NCI-H2196 treated with DMSO at 0.1 percent for 48 hours (cell line): ENCODE data around the gene SLC44A2.
"Not testable (repeated sequence)": the region's sequence is repeated elsewhere in the genome, so short reads cannot be mapped to it uniquely, and the experiment has no call there.

Source experiments
- DNase-seq: peaks from one replicate; lab custom pipeline; 2025; ENCODE audit not compliant: unreplicated experiment; lab: John Stamatoyannopoulos, UW

The SLC44A2 gene

GRCh38 chr19:10648360-10648759 is 23.0 kb downstream of the SLC44A2 start:
- no peak for DNase-seq

DNA sequence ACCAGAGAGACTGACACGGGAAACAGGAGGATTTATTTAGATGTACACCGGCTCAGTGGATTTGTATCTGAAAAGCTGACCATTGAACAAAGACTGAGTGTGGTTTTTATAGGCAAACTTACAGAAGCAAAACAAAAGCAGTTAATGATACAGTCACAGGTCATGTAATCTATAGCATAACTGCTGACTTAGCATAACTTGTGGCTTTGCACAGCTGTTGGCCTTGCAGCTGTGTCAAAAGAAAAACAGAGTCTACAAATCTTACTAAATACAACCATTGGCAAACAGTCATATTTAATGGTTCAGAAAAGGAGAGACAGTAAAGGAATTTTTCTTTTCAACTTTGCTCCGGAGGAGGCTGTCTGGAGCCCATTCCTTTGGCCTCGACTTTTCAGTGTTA is 26.5 kb downstream of the SLC44A2 start:
- no peak for DNase-seq

DNA sequence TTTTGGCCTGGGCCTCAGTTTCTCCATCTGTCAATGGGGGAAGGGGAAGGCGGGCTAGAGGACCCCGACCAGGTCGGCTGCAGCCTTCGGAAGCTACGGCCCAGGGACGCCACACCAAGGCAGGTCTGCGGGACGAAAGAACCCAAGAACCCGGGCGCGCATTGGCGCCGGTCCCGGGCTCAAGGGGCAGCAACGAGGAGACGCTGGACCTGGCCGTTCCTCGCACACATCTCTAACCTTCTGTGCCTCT is 28.1 kb downstream of the SLC44A2 start:
- DNase-seq: no peak

GRCh38 chr19:10653732-10654609 is 28.6 kb downstream of the SLC44A2 start, which contains the start of gene ILF3:
TSS of gene ILF3 (plus strand) at chr19:10654346. CDS start at chr19:10670606, 16,260 bp downstream.
- DNase-seq: peak; percentile 100

GRCh38 chr19:10654610-10655456 is 29.5 kb downstream of the SLC44A2 start:
- DNase-seq: no peak

DNA sequence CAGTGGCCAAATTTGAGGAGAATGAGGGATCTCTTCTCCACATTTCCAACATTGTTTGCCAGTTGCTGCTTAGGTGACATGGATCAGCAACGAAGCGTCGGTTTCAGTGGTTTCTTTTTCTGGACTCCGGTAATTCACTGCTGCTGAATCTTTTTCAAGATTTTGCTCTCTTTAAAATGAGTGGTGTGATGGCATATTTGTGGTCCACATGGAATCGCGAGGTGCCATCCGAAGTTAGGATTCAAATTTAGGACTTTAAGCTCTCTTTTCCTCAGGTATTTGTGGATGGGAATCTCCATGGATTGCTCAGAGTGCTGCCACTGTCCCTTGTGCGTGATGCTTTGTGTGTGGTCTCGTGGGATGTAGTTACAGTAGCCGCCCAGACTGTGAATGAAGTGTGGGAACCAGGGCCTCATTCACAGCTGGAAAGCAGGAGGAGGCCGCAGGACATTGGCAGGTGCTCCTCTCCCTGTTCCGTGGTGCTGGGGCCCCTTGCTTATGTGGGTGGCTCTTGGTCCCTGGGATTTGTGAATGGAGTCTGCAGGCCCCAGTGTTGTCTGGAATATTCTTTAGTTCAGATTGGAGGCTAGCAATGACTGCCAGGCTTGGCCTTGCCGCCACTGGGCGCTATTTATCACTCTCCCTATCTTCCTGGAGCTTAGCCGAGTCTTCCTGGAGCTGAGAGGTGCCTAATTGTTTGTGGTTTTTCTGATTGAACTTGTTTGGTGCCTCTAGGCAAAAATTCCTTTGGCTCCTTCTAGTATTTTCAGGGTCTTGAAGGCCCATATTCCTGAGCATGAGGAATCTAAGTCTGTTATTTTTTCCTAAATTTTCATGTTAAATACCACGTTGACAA is 30.3 kb downstream of the SLC44A2 start:
- no peak for DNase-seq

GRCh38 chr19:10660346-10660745 is 35.0 kb downstream of the SLC44A2 start:
- DNase-seq: no peak

DNA sequence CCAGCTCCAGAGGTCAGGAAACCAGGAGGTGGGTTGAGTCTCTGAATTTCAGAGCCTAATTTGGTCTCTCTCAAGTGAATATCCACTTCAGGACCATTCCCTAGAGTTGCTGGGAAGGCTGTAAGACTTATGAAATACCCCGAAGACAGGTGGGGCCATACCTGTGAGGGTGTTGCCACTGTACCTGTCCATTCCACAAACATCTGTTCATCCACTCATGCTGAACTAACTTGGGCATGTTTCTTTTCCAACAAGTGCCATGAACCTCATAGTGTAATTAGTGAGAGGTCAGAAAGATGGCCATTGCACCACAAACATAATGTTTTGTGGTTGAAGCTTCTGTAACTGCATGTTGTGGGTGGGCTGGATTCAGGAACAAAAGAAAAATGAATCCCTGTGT is 36.6 kb downstream of the SLC44A2 start:
- DNase-seq: no peak

DNA sequence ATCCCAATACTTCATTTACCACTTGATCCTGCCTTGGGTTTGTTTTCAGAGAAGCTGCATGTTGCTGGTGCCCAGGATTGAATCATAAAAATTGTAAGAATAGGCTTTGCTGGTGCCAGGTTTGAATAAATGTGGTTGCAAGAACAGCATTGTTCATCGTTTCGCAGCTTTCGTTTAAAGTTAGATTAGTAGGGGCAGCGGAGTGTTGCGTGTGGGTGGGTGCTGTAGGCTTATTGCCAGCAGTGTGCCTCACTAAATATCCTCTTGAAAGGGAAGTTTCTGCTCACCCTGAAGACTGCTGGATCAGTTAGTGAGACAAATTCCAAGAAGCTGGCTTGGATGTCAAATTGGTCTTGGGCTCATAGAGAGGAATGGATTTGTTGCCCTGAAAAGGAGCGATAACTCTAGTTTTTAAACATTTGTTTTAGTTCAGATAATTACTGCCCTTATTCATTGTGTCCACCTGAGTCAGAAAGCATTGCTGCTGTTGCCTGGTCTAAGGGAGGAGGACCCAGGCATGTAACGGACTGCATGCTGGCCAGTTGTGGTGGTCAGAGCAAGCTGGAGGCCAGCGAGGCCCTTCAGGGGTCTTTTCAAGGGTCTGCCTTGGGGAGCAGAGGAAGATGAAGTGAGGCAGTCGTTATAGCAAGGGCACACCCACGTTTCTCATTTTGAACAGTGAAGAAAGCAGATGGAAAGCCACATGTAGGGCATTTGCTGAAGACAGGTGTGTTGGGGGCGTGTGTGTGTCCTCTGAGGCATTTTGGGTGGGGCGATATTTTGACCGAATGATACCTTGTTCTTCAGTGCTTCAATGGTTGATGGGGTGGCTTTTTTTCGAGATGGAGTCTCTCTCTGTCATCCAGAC is 37.3 kb downstream of the SLC44A2 start:
- no peak for DNase-seq

DNA sequence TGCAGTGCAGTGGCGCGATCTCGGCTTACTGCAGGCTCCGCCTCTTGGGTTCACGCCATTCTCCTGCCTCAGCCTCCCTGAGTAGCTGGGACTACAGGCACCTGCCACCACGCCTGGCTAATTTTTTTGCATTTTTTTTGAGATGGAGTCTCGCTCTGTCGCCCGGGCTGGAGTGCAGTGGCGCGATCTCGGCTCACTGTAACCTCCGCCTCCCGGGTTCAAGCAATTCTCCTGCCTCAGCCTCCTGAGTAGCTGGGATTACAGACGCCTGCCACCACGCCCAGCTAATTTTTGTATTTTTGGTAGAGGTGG is 37.9 kb downstream of the SLC44A2 start:
- not testable (repeated sequence) for DNase-seq

DNA sequence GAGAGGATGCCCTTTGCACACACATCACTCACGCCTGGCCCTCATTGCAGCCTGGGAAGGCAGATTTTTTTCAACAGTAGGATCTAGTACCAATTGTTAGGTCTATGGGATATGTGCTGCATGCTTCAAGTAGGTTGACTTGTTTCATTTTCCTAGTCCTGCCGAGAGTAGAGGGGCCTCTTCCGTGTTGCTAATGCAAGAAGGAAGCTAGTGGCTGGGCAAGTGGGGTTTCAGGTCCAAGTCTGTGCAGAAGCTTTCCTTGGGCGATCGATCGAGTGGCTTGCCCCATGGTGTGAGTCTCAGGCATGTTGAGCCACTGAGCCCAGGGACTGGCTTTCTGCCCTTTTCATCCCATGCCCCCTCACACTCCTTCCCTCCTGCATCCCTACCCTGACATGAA is 42.5 kb downstream of the SLC44A2 start:
- DNase-seq: no peak

DNA sequence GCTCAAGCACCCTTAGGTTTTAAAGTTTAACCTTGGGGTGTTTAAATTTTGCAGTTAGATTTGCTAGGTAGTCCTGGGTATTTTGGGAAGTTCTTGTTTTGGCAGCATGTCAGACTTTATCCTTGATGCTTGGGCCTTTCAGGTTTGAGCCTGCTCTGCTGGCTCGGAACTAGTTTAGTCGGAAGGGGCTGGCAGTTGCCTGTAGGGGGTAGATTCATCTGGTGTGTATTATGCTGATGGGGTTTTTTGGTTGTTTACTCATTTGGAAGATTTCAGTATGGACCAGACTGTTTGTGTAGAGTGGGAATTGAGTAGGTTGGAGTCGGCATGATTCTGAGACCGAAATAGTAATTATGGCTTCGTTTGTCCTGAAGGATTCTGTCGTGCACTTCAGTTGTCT is 43.9 kb downstream of the SLC44A2 start:
- DNase-seq: no peak

DNA sequence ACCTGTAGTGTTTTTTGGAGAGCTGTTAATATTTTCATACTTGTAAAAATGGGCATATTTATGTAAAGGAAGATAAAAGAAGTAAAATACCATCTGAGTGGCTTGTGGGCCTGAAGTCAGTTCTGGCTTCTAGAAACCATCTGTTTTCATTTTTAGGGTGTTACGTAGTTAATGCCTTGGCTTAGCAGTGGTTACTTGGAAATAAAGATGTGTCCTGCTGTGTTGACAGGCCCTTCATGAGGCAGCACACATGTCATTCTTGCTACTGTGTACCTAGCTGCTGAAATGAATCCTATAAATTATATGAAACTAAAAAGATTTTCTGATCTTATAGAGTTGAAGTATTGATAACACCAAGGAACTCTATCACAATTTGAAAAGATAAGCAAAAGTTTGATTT is 44.8 kb downstream of the SLC44A2 start:
- DNase-seq: no peak

GRCh38 chr19:10670876-10671804 is 45.8 kb downstream of the SLC44A2 start:
- no peak for DNase-seq

DNA sequence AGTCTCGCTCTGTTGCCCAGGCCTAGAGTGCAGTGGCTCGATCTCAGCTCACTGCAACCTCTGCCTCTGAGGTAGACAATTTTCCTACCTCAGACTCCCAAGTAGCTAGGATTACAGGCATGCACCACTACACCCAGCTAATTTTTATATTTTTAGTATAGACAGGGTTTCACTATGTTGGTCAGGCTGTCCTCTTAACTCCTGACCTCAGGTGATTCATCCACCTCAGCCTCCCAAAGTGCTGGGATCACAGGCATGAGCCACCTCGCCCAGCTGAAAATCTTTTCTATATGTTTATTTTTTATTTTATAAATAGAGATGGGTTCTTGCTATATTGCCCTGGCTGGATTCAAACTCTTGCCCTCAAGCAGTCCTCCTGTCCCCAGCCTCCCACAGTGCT is 46.6 kb downstream of the SLC44A2 start:
- not testable (repeated sequence) for DNase-seq

GRCh38 chr19:10675214-10675613 is 49.9 kb downstream of the SLC44A2 start:
- not testable (repeated sequence) for DNase-seq

DNA sequence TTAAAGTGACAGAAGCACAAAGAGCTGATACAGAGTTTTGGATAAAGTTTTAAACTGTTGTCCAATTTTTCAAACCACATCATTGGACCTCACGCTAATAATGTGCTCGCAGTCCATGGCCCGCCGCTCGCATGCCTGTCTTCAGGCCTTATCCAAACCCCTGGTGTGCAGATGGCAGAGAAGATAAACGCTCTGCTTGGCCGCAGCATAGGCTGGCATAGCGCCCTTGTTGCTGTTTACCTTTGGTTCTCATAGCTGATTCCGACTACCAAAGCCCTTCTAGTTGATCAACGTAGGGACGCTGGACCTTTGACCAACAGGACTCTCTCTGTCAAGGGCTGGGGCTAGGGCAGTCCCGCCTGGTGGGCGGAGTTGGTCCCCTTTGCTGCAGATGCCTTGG is 52.4 kb downstream of the SLC44A2 start:
- peak; percentile 68 for DNase-seq

DNA sequence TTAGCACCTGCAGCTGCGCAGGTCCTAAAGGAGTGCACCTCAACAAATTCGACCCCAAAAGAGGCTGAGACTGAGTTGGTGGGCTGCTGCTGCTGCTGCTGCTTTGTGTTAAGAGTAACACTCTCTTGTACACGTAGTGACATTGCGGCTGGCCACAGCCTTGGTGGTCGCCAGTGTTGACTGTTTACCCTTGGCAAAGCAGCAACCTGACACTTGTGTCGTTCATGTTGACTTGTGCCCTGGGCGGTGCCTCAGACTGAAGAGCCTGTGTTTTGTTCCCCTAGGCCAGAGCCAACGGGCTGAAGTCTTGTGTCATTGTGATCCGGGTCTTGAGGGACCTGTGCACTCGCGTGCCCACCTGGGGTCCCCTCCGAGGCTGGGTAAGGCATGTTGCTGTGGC is 53.5 kb downstream of the SLC44A2 start:
- no peak for DNase-seq

- no peak for DNase-seq
Measured at GRCh38 chr19:10679743-10680142, 54.4 kb downstream of the SLC44A2 start.
